Chondrocyte (in vitro differentiated cells): ENCODE measurements around the gene EMSY. TPM values are rescaled to one million over a fixed set of nuclear protein-coding genes. Genes with fewer than 3 reads are reported as not detected.

Experiments
- DNase-seq: peaks from one replicate; pipeline ENCODE4 v3.0.0; 2021; ENCODE audit warnings: mixed read lengths, low spot score
- H3K27ac Mint-ChIP-seq: one replicate; pipeline ENCODE4 v1.8.0; 2021; ENCODE audit warnings: mild to moderate bottlenecking, moderate library complexity, mixed read lengths; ENCODE audit not compliant: unreplicated experiment
- H3K27me3 Mint-ChIP-seq: 2 replicates; pipeline ENCODE4 v1.8.0; 2021; ENCODE audit warnings: low read depth, mixed read lengths
- H3K36me3 Mint-ChIP-seq: 2 replicates; pipeline ENCODE4 v1.8.0; 2021; ENCODE audit warnings: low read depth, mixed read lengths
- H3K4me1 Mint-ChIP-seq: 2 replicates; pipeline ENCODE4 v1.8.0; 2021; ENCODE audit warnings: low read depth, mild to moderate bottlenecking, mixed read lengths
- H3K4me3 Mint-ChIP-seq: one replicate; pipeline ENCODE4 v1.8.0; 2021; ENCODE audit warnings: mild to moderate bottlenecking, moderate library complexity, mixed read lengths; ENCODE audit not compliant: unreplicated experiment
- H3K9me3 Mint-ChIP-seq: 2 replicates; pipeline ENCODE4 v1.8.0; 2021; ENCODE audit warnings: low read depth, mixed read lengths
- CTCF ChIP-seq: fragments of 200-600 bp; sonication (generic); IDR thresholded peaks from 2 replicates; pipeline ENCODE4 v1.5.0; 2021; ENCODE audit warnings: antibody characterized with exemption, mild to moderate bottlenecking, moderate library complexity
- total RNA-seq: library from RNA; stranded (reverse); gene quantifications from 3 replicates; pipeline ENCODE4 v1.2.1, GENCODE V29; 2021

EMSY gene
- total RNA-seq, 1 donor from 2014 or later, result 17.1 TPM

GRCh38 chr11:76574406-76574805, 129.6 kb downstream of the EMSY start:
- TF ChIP-seq CTCF, result no peak

GRCh38 chr11:76574879-76575278, 130.1 kb downstream of the EMSY start:
- Mint-ChIP-seq H3K27ac (peak overlapping the region; percentile 87), H3K36me3 (no peaks in the 10 kb centered on the region), H3K4me3 (no peak overlapping the region), H3K9me3 (peaks cover 8% of the 10 kb centered on the region), H3K27me3 (no peaks in the 10 kb centered on the region), H3K4me1 (peaks cover 77% of the 10 kb centered on the region)
- no peak for DNase-seq
- TF ChIP-seq CTCF, result no peak

More at GRCh38 chr11:76574406-76574805, 129.6 kb downstream of the EMSY start:
- peaks cover 72% of the 10 kb centered on the region for H3K4me1 Mint-ChIP-seq
- no peaks in the 10 kb centered on the region for H3K36me3 Mint-ChIP-seq
- no peaks in the 10 kb centered on the region for H3K27me3 Mint-ChIP-seq
- no peak overlapping the region for H3K4me3 Mint-ChIP-seq
- peaks cover 8% of the 10 kb centered on the region for H3K9me3 Mint-ChIP-seq
- DNase-seq, result no peak
- peak overlapping the region; percentile 87 for H3K27ac Mint-ChIP-seq

- TF ChIP-seq CTCF, result no peak
- no peaks in the 10 kb centered on the region for H3K36me3 Mint-ChIP-seq
- H3K9me3 Mint-ChIP-seq, result peaks cover 8% of the 10 kb centered on the region
- H3K4me1 Mint-ChIP-seq, result peaks cover 87% of the 10 kb centered on the region
- H3K27me3 Mint-ChIP-seq, result no peaks in the 10 kb centered on the region
- H3K27ac Mint-ChIP-seq, result peak overlapping the region; percentile 98
- peak; percentile 97 for DNase-seq
- H3K4me3 Mint-ChIP-seq, result peak overlapping the region; percentile 26
Observed at GRCh38 chr11:76577226-76577920, 132.6 kb downstream of the EMSY start.

- Mint-ChIP-seq H3K27me3 (no peaks in the 10 kb centered on the region), H3K36me3 (no peaks in the 10 kb centered on the region), H3K4me1 (peaks cover 81% of the 10 kb centered on the region), H3K9me3 (peaks cover 8% of the 10 kb centered on the region), H3K27ac (peak overlapping the region; percentile 98), H3K4me3 (peak overlapping the region; percentile 44)
- no peak for DNase-seq
- no peak for TF ChIP-seq CTCF
Observed at GRCh38 chr11:76577921-76578653, 133.3 kb downstream of the EMSY start.

GRCh38 chr11:76578654-76579055, 133.8 kb downstream of the EMSY start:
- H3K27ac Mint-ChIP-seq, result peak overlapping the region; percentile 98
- H3K9me3 Mint-ChIP-seq, result peaks cover 6% of the 10 kb centered on the region
- peak overlapping the region; percentile 44 for H3K4me3 Mint-ChIP-seq
- H3K36me3 Mint-ChIP-seq, result no peaks in the 10 kb centered on the region
- no peak for TF ChIP-seq CTCF
- H3K27me3 Mint-ChIP-seq, result no peaks in the 10 kb centered on the region
- H3K4me1 Mint-ChIP-seq, result peaks cover 76% of the 10 kb centered on the region
- no peak for DNase-seq
